HepG2 (cell line): ENCODE data around the gene GPALPP1.

Experiments used
- ARNTL ChIP-seq: sonication (generic); formaldehyde crosslinking; IDR thresholded peaks from 2 replicates; pipeline ENCODE4 v1.4.0; 2020; ENCODE audit warnings: mild to moderate bottlenecking, missing genetic modification reagents
- ATF7 ChIP-seq, 2 experiments: fragments of 450-650 bp in 1 of 2; sonication (generic) in 1 of 2; formaldehyde crosslinking in 1 of 2; IDR thresholded peaks; 2 replicates each; pipeline versions ENCODE4 v1.4.0 to v1.6.1; 2016 to 2020; ENCODE audit warnings: antibody characterized with exemption in 1 of 2, mild to moderate bottlenecking in 1 of 2, missing genetic modification reagents in 1 of 2
- CTCF ChIP-seq: sonication (generic); formaldehyde crosslinking; IDR thresholded peaks from 2 replicates; pipeline ENCODE4 v1.5.0; 2020; ENCODE audit warnings: mild to moderate bottlenecking, missing genetic modification reagents, moderate library complexity
- DPF2 ChIP-seq: sonication (generic); formaldehyde crosslinking; IDR thresholded peaks from 2 replicates; pipeline ENCODE4 v1.4.0; 2020; ENCODE audit warnings: mild to moderate bottlenecking, low read depth, missing genetic modification reagents, borderline replicate concordance
- ELF1 ChIP-seq: sonication (generic); formaldehyde crosslinking; IDR thresholded peaks from 2 replicates; pipeline ENCODE4 v1.4.0; 2020; ENCODE audit warnings: missing genetic modification reagents
- JUN ChIP-seq: sonication (generic); formaldehyde crosslinking; IDR thresholded peaks from 2 replicates; pipeline ENCODE4 v1.4.0; 2020; ENCODE audit warnings: mild to moderate bottlenecking, missing genetic modification reagents
- NR3C1 ChIP-seq: sonication (generic); formaldehyde crosslinking; IDR thresholded peaks from 2 replicates; pipeline ENCODE4 v1.4.0; 2020; ENCODE audit warnings: missing genetic modification reagents
- ONECUT2 ChIP-seq: sonication (generic); formaldehyde crosslinking; IDR thresholded peaks from 2 replicates; pipeline ENCODE4 v1.4.0; 2020; ENCODE audit warnings: missing genetic modification reagents
- ZBTB8A ChIP-seq: sonication (generic); formaldehyde crosslinking; IDR thresholded peaks from 2 replicates; pipeline ENCODE4 v1.4.0; 2020; ENCODE audit warnings: mild to moderate bottlenecking, low read depth, missing genetic modification reagents, borderline replicate concordance
- ZC3H4 ChIP-seq: sonication (generic); formaldehyde crosslinking; IDR thresholded peaks from 2 replicates; pipeline ENCODE4 v1.4.0; 2020; ENCODE audit warnings: missing genetic modification reagents, borderline replicate concordance
- ZMAT5 ChIP-seq: sonication (generic); formaldehyde crosslinking; IDR thresholded peaks from 2 replicates; pipeline ENCODE4 v1.5.0; 2020; ENCODE audit warnings: mild to moderate bottlenecking, low read depth, missing genetic modification reagents, borderline replicate concordance
- ZNF20 ChIP-seq: sonication (generic); formaldehyde crosslinking; IDR thresholded peaks from 2 replicates; pipeline ENCODE4 v1.4.0; 2020; ENCODE audit warnings: mild to moderate bottlenecking, moderate library complexity, missing genetic modification reagents
- TF ChIP-seq, protein P1 (sequence below): sonication (generic); formaldehyde crosslinking; IDR thresholded peaks from 2 replicates; pipeline ENCODE4 v1.8.0; 2023; ENCODE audit warnings: mild to moderate bottlenecking, missing genetic modification reagents

GRCh38 chr13:45078003-45078402, 88.7 kb downstream of the GPALPP1 start:
- TF ChIP-seq NR3C1 (CRISPR knock-in tag): no peak
- TF ChIP-seq JUN: no peak
- no peak for TF ChIP-seq ATF7 (IDR thresholded peaks at IDR 0.05)
- no peak for TF ChIP-seq ATF7 (CRISPR knock-in tag; IDR thresholded peaks at IDR 0.05)
- TF ChIP-seq CTCF (CRISPR knock-in tag): no peak
- no peak for TF ChIP-seq ZBTB8A
- no peak for TF ChIP-seq ELF1 (CRISPR knock-in tag)
- no peak for TF ChIP-seq ZNF20 (CRISPR knock-in tag)
- no peak for TF ChIP-seq ARNTL
- TF ChIP-seq ONECUT2 (CRISPR knock-in tag): no peak
- no peak for TF ChIP-seq ZC3H4 (CRISPR knock-in tag)
- TF ChIP-seq DPF2 (CRISPR knock-in tag): no peak
- TF ChIP-seq, protein P1, sequence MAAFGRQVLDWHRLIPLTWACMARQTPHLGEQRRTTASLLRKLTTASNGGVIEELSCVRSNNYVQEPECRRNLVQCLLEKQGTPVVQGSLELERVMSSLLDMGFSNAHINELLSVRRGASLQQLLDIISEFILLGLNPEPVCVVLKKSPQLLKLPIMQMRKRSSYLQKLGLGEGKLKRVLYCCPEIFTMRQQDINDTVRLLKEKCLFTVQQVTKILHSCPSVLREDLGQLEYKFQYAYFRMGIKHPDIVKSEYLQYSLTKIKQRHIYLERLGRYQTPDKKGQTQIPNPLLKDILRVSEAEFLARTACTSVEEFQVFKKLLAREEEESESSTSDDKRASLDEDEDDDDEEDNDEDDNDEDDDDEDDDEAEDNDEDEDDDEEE: no peak
- TF ChIP-seq ZMAT5: no peak
